HG03039 (cell line): ENCODE data around the gene RRP9.
"Not testable (repeated sequence)": the region's sequence is repeated elsewhere in the genome, so short reads cannot be mapped to it uniquely, and the experiment has no call there.

Experiments
- ATAC-seq: cut with Tn5 transposase; IDR thresholded peaks from one replicate; pipeline ENCODE4 v1.9.1; 2021; ENCODE audit warnings: mild to moderate bottlenecking, moderate library complexity; ENCODE audit not compliant: unreplicated experiment

RRP9 gene

DNA sequence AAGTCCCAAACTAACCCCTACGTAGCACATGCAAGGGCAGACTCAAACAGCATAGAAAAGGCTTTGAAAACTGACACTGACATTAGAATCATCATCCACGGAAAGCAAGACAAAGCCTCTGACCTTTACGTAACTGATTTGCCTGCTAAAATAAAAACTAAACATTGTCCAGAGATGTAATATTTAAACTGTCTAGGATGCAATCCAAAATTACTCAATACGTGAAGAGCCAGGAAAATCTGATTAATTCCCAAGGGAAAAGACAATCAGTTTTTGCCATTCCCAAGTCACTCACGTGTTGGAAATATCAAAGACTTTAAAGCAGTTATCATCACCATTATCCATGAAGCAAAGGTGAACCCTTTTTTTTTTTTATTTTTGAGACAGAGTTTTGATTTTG, 25.3 kb downstream of the RRP9 start:
- ATAC-seq: no peak

DNA sequence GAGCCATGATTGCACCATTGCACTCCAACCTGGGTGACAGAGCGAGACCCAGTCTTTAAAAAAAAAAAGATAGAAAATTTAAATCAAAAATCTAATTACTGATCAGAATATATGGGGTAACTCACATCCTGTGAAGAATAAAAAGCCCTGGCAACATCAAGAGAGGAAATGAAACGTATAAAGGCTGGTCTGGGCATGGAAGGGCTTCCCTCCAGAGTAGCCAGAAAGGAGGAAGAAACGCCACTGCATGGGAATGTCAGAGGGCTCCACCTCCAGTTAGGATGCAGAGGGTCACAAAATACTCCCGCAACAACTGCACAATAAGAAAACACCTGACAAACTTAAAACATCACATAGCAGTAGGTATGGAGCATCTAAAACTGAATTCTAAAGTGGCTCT, 33.7 kb downstream of the RRP9 start:
- ATAC-seq: no peak

DNA sequence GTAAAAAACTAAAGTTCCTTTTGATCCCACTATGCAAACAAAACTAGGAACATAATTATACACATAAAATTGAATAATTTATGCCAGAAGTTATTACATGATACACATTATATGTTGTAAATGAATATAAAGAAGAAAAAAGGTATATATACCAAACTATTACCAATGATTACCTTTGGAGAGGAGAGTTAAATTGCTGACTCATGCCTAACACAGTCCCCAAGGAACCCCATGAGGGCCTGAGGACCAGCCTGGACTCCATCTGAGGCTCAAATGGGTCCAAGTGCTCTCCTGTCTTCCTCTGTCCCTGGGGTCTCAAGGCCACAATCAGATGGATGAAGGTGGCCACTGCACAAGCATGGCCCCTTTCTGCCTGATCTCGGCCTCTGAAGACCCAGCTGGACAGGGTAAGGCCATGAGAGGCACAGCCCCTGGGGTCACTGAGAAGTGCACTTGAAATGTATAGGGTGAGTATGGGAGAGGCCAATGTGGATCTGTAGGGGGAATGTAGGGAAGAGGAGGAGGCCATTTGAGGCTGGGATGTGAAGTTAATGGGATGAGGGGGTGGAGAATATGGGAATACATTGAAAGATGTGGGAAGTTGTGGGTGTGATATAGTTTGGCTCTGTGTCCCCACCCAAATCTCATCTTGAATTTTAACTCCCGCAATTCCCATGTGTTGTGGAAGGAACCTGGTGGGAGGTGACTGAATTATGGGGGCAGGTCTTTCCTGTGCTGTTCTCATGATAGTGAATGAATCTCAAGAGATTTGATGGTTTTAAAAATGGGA, 37.5 kb downstream of the RRP9 start:
- no peak for ATAC-seq

- ATAC-seq: not testable (repeated sequence)
These were observed 39.3 kb downstream of the RRP9 start for GRCh38 chr3:51902361-51902760.

GRCh38 chr3:51900043-51900442, 41.7 kb downstream of the RRP9 start:
- ATAC-seq: not testable (repeated sequence)

DNA sequence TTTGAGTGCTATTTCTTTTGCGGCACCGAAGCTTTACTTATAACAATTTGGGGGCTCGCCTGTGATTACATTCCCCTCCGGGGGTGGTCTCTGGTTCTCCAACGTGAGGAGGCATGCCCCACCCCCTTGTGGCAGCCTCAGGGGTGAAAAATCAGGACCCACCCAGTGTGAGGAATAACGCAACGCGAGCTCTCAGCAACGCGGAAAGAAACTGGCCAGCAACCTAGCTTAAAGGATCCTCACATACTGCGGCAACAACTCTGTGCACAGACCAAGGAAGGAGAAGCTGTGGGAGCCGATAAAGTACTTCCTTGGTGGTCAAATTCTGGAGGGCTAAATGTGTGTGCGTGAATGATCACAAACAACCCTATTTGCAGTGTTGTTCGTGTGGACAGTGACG, 44.3 kb downstream of the RRP9 start:
- ATAC-seq: no peak

GRCh38 chr3:51896607-51897305, 44.9 kb downstream of the RRP9 start:
- ATAC-seq: no peak

DNA sequence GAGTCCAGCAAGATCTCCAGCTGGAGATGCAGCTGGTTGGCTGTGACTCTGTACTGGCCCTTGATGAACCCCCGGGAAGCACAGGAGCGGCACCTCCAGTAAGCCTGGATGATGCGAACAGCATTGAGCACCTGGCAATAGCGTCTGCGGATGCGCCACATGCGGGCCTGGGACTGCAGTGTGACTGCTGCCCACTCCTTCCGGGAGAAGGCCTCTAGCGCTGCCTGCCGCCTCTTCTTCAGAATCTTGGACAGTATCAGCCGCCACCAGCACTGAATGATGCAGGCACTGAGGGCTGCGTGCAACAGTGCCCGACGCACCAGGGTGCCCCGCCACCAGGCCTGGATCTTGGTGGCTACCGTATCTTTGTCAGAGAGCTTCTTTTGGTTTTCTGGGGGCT, 46.8 kb downstream of the RRP9 start:
- no peak for ATAC-seq

- no peak for ATAC-seq
These were observed 47.3 kb downstream of the RRP9 start for GRCh38 chr3:51894391-51894790.

DNA sequence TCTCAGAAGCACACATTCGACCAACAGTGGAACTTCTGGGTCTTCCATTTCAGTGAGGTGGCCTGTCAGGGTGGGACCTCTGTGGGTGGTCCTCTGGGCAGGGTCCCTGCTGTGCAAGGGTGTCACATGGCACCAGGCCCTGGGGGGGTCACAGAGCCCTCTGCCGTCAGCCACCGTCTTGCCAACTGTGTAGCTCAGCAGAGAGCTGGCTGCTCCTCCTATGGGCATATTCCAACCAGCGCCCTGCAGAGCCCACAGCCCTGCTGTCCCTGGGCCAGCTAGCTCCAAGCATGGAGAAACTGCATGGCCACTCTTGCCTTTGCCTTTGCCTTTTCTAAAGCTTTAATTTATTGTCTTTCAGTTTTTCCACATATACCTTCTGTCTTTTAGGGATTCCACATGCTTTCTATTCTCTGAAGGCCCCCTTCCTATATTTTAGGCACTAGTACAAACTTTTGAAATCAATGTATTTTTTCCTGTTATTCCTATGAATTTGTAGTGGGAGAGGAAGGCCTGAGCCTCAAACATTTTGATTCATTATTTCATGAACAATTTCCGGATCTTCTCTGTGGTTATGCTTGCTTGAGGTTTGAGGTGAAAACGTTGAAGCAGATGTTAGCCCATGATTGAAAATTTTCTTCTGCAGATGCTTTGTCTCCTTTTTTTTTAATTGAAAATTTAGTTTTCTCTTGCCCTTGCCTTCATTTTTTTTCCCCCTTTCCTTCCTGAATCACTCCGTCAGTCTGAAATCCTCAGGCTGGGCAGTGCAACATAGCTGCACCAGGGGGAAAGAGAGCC, 50.3 kb downstream of the RRP9 start:
- no peak for ATAC-seq

- no peak for ATAC-seq
These were observed 53.1 kb downstream of the RRP9 start for GRCh38 chr3:51888463-51889105.

DNA sequence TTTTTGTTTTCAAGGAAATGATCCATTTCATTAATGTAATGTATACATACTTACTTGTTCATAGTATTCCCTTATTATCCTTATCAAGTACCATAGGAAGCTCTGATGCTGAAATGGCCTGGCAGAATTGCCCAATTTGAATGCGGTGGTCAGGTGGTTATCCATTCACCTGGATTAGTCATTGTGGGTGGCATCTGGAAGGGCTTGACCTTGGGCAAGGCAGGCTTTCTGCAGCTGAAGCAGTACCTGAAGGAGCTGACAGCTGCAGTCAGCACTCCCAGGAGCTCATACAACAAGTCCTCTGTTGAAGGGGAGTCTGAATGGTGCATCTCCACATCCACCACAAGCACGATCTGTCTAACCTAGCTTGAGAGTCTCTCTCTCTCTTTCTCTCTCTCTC, 54.1 kb downstream of the RRP9 start:
- ATAC-seq: no peak

- ATAC-seq: no peak
These were observed 55.3 kb downstream of the RRP9 start for GRCh38 chr3:51886447-51886846.
